SK-N-MC (cell line): ENCODE results near the gene GALNT4.

Experiments
- EZH2 ChIP-seq: fragments of 200-600 bp; sonication (generic); IDR thresholded peaks from one replicate; pipeline ENCODE4 v1.6.1; 2017; ENCODE audit warnings: antibody characterized with exemption
- FOXP2 ChIP-seq: optimal IDR thresholded peaks from 2 replicates; pipeline ENCODE3; 2011; ENCODE audit warnings: mild to moderate bottlenecking, moderate library complexity; ENCODE audit not compliant: insufficient read depth; ENCODE audit errors: extremely low read length, control extremely low read depth
- POLR2AphosphoS5 ChIP-seq: IDR thresholded peaks from 2 replicates; pipeline ENCODE4 v1.6.1; 2012; ENCODE audit warnings: mild to moderate bottlenecking, low read depth, low read length, borderline replicate concordance

- TF ChIP-seq EZH2 (no peak), POLR2AphosphoS5 (no peak), FOXP2 (no peak)
Measured at GRCh38 chr12:89547101-89547500, 22.5 kb upstream of the GALNT4 start.
